ENCODE data around the gene CXXC1.

Gene CXXC1

DNA sequence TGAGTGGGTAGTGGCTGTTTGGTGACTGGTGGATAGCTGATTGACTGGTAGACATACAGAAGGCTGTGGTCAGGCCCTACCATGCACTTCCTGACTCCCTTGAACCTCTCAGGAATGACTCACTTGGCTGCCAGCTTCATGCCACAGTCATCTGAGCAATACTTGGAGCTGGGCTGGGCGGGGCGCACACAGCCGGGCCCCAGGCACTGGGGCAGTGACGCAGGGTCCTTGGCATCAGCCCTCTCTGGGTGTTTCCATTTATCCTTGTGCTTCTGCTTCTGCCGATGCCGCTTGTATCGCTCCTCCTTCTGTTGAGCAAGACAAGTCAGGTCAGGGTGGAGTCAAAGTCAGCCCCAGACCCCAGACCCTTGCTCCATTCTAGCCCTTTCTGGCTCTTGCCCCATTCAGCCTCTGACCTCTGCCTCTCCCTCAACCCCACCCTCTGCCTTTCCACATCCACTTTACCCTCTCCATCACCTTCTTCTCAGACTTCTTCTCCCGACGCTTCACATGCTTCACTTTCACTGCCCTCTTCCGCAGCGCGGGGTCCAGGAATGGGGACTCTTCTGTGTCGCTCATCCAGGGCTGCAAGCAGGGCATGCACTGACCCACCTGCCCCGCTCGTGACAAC, 3.1 kb downstream of the CXXC1 start:
- no peak overlapping the region for H3K27ac ChIP-seq

GRCh38 chr18:50283469-50284209, 3.9 kb downstream of the CXXC1 start:
- H3K27ac ChIP-seq, result no peak overlapping the region
- DNase-seq, result no peak
- no peak for TF ChIP-seq CTCF (IDR thresholded peaks at IDR 0.05; ENCODE audit: low read depth, low read length)
- H3K9me3 ChIP-seq (ENCODE audit: severe bottlenecking), result no peaks in the 10 kb centered on the region
- H3K4me3 ChIP-seq (ENCODE audit: low read depth, low read length), result no peak overlapping the region
- no peaks in the 10 kb centered on the region for H3K27me3 ChIP-seq (ENCODE audit: insufficient read depth, low read depth, severe bottlenecking)
- peaks cover 56% of the 10 kb centered on the region for H3K36me3 ChIP-seq

More for the DNA sequence above, 3.1 kb downstream of the CXXC1 start:
- no peak overlapping the region for H3K4me3 ChIP-seq (ENCODE audit: low read depth, low read length)
- no peak for TF ChIP-seq CTCF (IDR thresholded peaks at IDR 0.05; ENCODE audit: low read depth, low read length)
- no peaks in the 10 kb centered on the region for H3K9me3 ChIP-seq (ENCODE audit: severe bottlenecking)
- no peak for DNase-seq
- no peaks in the 10 kb centered on the region for H3K27me3 ChIP-seq (ENCODE audit: insufficient read depth, low read depth, severe bottlenecking)
- H3K36me3 ChIP-seq, result peaks cover 48% of the 10 kb centered on the region

- Histone ChIP-seq H3K4me3 (ENCODE audit: low read depth, low read length) (no peak overlapping the region), H3K27me3 (ENCODE audit: insufficient read depth, low read depth, severe bottlenecking) (no peaks in the 10 kb centered on the region), H3K36me3 (peaks cover 59% of the 10 kb centered on the region), H3K9me3 (ENCODE audit: severe bottlenecking) (no peaks in the 10 kb centered on the region), H3K27ac (no peak overlapping the region; the same call in 1 of the 2 replicates)
- no peak for TF ChIP-seq CTCF (IDR thresholded peaks at IDR 0.05; ENCODE audit: low read depth, low read length)
- peak; percentile 20 for DNase-seq
These were observed 4.8 kb downstream of the CXXC1 start for GRCh38 chr18:50282521-50283335.

GRCh38 chr18:50281972-50282520, 5.4 kb downstream of the CXXC1 start:
- H3K4me3 ChIP-seq (ENCODE audit: low read depth, low read length), result peak overlapping the region; percentile 79
- TF ChIP-seq CTCF (IDR thresholded peaks at IDR 0.05; ENCODE audit: low read depth, low read length), result no peak
- peaks cover 65% of the 10 kb centered on the region for H3K36me3 ChIP-seq
- no peaks in the 10 kb centered on the region for H3K9me3 ChIP-seq (ENCODE audit: severe bottlenecking)
- peak overlapping the region; percentile 82 for H3K27ac ChIP-seq
- no peaks in the 10 kb centered on the region for H3K27me3 ChIP-seq (ENCODE audit: insufficient read depth, low read depth, severe bottlenecking)
- DNase-seq, result no peak

- Histone ChIP-seq H3K36me3 (peaks cover 71% of the 10 kb centered on the region), H3K27ac (peak within 1 kb of the TSS; percentile 82), H3K27me3 (ENCODE audit: insufficient read depth, low read depth, severe bottlenecking) (no peaks in the 10 kb centered on the region), H3K4me3 (ENCODE audit: low read depth, low read length) (peak within 1 kb of the TSS; percentile 79), H3K9me3 (ENCODE audit: severe bottlenecking) (no peaks in the 10 kb centered on the region)
- peak; percentile 99 for DNase-seq
- TF ChIP-seq CTCF (IDR thresholded peaks at IDR 0.05; ENCODE audit: low read depth, low read length), result peak; percentile 49
These were observed 6.1 kb downstream of the CXXC1 start, which contains the start of gene MBD1 for GRCh38 chr18:50281295-50281971. Gene MBD1 (minus strand): TSS chr18:50281523. CDS start chr18:50279992, 1,531 bp downstream.

All from WERI-Rb-1 (cell line).